Measurements from ENCODE around the gene TAPT1.

Gene TAPT1

GRCh38 chr4:16165931-16166330 lies 60.3 kb downstream of the TAPT1 start:
- no peak for TF ChIP-seq CTCF (conservative IDR thresholded peaks at IDR 0.05; ENCODE audit: control insufficient read depth, insufficient read depth, low read depth, low read length)
- no peak overlapping the region for H3K4me3 ChIP-seq (ENCODE audit: control insufficient read depth, low read depth, low read length)
- DNase-seq (ENCODE audit: low read depth), result no peak

- H3K4me3 ChIP-seq (ENCODE audit: control insufficient read depth, low read depth, low read length), result no peak overlapping the region
- DNase-seq (ENCODE audit: low read depth), result no peak
- no peak for TF ChIP-seq CTCF (conservative IDR thresholded peaks at IDR 0.05; ENCODE audit: control insufficient read depth, insufficient read depth, low read depth, low read length)
These were observed 63.4 kb downstream of the TAPT1 start for GRCh38 chr4:16162891-16163290.

- TF ChIP-seq CTCF (conservative IDR thresholded peaks at IDR 0.05; ENCODE audit: control insufficient read depth, insufficient read depth, low read depth, low read length), result no peak
- no peak for DNase-seq (ENCODE audit: low read depth)
- H3K4me3 ChIP-seq (ENCODE audit: control insufficient read depth, low read depth, low read length), result no peak overlapping the region
These were observed 64.3 kb downstream of the TAPT1 start for GRCh38 chr4:16161851-16162408.

- no peak for TF ChIP-seq CTCF (conservative IDR thresholded peaks at IDR 0.05; ENCODE audit: control insufficient read depth, insufficient read depth, low read depth, low read length)
- no peak for DNase-seq (ENCODE audit: low read depth)
- H3K4me3 ChIP-seq (ENCODE audit: control insufficient read depth, low read depth, low read length), result no peak overlapping the region
These were observed 65.8 kb downstream of the TAPT1 start for GRCh38 chr4:16160457-16160856.

GRCh38 chr4:16159286-16159685 lies 67.0 kb downstream of the TAPT1 start:
- no peak overlapping the region for H3K4me3 ChIP-seq (ENCODE audit: control insufficient read depth, low read depth, low read length)
- DNase-seq (ENCODE audit: low read depth), result no peak
- no peak for TF ChIP-seq CTCF (conservative IDR thresholded peaks at IDR 0.05; ENCODE audit: control insufficient read depth, insufficient read depth, low read depth, low read length)

- no peak for DNase-seq (ENCODE audit: low read depth)
- TF ChIP-seq CTCF (conservative IDR thresholded peaks at IDR 0.05; ENCODE audit: control insufficient read depth, insufficient read depth, low read depth, low read length), result no peak
- no peak overlapping the region for H3K4me3 ChIP-seq (ENCODE audit: control insufficient read depth, low read depth, low read length)
These were observed 67.8 kb downstream of the TAPT1 start for GRCh38 chr4:16158504-16158852.
